HG03066 (cell line): ENCODE data around the gene USP21.

Experiments
- ATAC-seq: cut with Tn5 transposase; IDR thresholded peaks from one replicate; pipeline ENCODE4 v1.9.1; 2021; ENCODE audit warnings: low read depth; ENCODE audit not compliant: unreplicated experiment

Gene USP21

DNA sequence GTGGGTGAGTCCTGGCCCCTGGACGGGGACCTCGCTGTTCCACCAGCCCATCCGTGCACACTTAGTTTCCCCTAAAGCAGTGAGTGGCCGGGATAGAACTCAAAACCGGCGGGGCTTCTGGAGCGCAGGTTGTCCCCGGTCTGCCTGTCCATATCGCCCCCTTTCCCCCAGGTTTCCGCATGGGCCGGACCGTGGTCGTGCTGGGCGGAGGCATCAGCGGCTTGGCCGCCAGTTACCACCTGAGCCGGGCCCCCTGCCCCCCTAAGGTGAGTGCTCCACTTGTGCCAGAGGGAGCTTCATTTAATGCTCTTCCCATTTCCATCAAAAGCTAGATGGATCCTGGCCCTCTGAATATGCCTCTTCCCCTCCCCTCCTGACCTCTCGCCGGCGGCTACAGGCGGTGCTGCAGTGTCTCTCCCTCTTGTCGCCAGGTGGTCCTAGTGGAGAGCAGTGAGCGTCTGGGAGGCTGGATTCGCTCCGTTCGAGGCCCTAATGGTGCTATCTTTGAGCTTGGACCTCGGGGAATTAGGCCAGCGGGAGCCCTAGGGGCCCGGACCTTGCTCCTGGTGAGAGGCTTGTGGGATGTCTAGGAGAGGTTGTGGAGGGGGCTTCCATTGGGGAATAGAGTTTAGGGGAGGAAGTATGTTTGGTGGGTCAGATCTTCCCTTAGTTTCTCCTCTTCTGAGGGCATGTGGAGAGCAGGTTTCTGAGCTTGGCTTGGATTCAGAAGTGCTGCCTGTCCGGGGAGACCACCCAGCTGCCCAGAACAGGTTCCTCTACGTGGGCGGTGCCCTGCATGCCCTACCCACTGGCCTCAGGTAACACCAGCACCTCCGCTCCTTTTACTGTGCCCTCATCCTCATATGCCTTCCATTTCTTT lies 7.6 kb downstream of the USP21 start:
- ATAC-seq, result peak; percentile 15

DNA sequence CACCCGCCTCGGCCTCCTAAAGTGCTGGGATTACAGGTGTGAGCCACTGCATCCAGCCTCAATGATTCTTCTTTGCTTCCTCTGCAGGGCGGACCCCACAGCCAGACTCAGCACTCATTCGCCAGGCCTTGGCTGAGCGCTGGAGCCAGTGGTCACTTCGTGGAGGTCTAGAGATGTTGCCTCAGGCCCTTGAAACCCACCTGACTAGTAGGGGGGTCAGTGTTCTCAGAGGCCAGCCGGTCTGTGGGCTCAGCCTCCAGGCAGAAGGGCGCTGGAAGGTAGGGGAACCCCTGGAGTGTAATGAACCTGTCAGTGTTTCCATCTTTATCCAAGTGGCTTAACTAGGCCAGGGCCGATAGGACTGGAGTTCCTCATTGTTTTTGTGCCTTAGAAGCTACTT lies 9.6 kb downstream of the USP21 start:
- no peak for ATAC-seq

- no peak for ATAC-seq
Measured at GRCh38 chr1:161171191-161171590, 11.9 kb downstream of the USP21 start.

- ATAC-seq, result no peak
Measured at GRCh38 chr1:161171696-161172095, 12.4 kb downstream of the USP21 start.

DNA sequence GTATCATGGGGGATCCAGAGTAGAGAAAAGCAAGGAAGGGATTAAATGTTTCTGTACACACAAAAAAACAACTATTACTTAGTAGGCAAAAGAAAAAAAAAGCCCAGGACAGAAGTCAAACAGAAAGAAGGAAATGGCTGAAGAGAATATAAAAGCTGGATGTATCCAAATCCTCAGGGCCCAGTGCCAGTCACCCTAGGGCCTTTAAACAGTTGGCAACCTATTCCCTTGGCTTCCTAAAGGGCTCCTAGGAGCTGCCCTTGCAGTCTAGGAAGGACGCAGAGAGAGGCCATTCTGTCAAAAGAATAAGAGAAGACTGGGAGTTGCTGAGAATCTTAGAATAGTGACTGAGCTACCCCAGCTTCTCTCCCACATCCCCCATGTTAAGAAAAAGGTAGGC lies 13.0 kb downstream of the USP21 start:
- ATAC-seq, result no peak

DNA sequence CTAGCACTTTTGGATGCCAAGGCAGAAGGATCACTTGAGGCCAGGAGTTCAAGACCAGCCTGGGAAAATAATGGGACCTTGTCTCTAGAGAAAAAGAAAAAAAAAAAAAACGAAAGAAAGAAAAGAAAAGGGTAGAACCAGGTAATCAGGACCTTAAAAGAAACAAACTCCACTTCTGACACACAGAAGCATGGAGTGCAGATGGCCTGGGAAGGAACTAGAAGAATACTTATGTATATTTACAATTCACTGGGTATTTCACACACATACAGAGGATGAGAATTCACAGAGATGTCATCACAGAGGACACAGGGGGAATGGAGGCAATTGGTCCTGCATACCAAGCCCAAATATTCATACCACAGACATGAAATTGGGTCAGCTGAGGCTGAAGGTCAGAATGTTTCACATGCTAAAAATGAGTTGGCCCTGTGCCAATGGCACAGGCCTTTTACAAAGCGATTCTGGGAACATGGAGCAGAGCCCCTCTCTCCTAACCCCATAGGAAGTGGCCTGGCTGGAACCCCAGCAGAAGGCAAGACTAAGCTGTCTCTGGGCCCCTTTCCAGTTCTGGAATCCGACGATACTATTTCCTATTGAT lies 13.6 kb downstream of the USP21 start:
- ATAC-seq, result no peak

GRCh38 chr1:161173711-161174110 lies 14.4 kb downstream of the USP21 start:
- ATAC-seq, result no peak

- no peak for ATAC-seq
Measured at GRCh38 chr1:161174911-161175310, 15.6 kb downstream of the USP21 start.

- ATAC-seq, result no peak
Measured at GRCh38 chr1:161175771-161176453, 16.6 kb downstream of the USP21 start.

DNA sequence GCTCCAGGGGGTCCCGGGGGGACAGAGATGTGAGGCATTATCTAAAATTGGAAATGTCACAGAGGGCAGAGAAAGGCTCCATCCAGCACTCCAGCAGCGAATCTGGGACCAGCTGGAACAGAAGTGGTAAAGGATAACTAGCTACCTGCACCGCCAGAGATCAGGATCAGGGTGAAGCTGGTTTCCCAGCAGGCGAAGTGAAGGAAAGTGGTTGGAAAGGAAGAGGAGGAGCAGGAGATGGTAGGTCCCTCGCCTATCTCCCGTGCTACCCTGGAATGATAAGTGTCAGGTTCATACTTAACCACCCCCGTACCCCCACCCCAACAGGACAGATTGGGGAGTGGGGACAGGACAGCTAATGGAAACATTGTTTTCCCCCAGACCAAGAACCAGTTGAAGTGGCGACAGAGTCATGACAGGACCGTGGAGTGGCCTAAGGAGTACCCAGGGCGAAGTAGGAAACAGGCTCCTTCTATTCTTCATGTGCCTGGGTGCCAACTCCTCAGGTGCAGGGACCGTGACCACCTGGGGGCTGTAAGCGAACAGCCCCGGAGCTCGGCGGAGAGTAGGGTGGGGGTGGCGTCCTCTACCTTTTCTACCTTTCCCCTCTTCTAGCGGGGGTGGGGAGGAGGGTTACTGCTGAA lies 17.3 kb downstream of the USP21 start:
- no peak for ATAC-seq

GRCh38 chr1:161177112-161177935 lies 18.0 kb downstream of the USP21 start, which contains the start of gene B4GALT3:
TSS of gene B4GALT3 (minus strand) at chr1:161177507. CDS start at chr1:161176060, 1,447 bp downstream.
- peak; percentile 68 for ATAC-seq

DNA sequence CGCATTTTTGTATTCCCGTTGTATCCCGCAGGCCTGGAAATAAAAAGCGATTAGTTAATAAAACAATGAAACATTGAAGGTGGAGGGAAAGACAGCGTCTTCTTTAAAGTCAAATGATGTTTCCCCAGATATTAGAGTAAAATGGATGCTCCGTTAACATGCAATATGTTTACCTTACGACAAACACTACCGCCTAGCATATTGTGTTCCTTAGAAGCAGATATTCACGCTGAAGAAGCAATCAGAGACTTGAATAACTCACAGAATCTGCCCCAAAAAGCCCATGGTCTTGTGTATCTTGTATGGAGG lies 18.6 kb downstream of the USP21 start:
- no peak for ATAC-seq

DNA sequence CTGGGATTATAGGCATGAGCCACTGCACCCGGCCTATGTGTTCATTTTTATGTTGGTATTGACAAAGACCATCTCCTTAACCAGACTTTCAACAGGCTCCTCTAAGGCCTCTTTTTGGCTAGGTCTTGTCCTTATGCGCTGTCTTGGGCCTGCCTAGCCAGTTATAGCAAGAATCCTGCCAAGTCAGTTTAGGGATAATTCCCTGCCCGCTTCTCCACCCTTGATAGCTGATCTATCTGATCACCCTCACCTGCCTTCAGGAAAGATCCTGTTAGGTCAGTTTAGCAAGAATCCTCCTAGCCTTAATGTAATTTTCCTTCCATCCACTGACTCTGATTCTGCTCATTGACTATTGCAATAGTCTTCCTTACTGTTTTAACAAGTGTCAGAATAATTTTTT lies 20.4 kb downstream of the USP21 start:
- ATAC-seq, result no peak

DNA sequence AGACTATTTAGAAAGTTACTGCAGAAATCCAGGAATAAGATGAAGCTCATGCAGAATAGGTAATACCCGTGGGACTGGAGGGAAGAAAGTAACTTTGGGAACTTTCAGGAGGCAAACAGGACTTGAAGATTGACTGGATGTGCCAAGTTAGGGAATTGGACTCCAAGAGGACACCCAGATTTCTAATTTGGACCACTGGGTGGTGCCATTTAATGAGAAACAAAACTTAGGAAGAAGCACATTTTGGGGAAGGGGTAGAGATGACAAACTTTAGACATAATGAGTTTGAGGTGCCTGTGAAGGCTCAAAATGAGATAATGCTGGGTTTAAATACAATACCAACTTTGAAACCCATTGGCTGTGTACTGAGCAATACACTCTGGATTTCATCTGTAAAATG lies 21.3 kb downstream of the USP21 start:
- ATAC-seq, result no peak

DNA sequence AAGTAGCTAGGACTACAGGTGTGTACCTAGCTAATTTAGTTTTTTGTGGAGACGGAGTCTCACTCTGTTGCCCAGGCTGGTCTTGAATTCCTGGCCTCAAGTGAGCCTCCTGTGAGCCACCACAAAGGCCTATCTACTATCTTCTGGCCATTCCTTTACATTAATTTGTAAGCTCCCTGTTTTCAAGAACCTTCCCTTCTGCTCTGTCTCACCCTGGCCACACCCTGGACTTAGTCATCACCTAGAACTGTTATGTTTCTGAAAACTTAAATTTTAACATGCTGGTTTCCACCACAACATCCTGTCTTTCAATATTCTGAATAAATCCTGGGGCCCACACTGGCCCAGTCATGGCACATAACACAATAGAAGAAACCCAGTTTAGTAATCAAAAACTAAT lies 22.9 kb downstream of the USP21 start:
- peak; percentile 52 for ATAC-seq

DNA sequence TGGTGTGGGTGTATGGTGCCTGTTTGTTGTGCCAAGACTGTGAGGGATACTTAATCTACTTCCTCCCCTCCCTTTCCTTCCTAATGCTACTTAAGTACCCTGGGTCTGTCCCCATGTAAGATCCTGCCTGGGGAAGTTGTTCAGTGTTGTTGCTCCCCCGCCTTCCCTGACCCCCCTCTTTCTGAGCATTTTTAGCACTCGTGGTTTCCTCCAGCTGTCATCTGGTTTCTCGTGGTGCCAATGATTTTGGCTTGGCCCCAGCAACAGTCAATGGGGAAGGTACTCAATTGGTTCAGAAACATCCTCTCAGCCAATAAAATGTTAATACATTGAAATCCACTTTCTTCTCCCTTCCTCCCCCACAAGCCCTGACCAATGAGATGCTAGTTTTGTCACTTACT lies 26.0 kb downstream of the USP21 start:
- ATAC-seq, result peak; percentile 60

GRCh38 chr1:161185732-161186311 lies 26.5 kb downstream of the USP21 start:
- ATAC-seq, result peak; percentile 35

DNA sequence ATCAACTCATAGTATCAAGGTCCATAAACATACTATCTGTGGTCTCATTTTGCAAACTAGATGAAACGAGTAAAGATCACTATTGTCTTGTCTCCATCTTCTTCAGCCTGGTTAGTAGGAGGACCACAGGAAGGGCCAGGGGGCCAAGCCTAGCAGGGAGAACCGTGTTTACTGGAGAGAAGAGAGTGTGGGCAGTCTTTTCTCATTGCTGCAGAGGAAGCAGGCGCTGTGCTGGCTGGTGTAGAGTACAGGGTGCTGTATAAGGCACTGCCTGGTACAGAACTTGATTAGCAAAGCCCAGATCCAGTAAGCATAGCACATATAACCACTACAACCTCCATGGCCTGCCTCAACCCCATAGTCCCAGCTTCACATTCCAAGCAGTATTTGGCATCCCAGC lies 28.0 kb downstream of the USP21 start:
- no peak for ATAC-seq

- ATAC-seq, result no peak
Measured at GRCh38 chr1:161188381-161188780, 29.1 kb downstream of the USP21 start.

DNA sequence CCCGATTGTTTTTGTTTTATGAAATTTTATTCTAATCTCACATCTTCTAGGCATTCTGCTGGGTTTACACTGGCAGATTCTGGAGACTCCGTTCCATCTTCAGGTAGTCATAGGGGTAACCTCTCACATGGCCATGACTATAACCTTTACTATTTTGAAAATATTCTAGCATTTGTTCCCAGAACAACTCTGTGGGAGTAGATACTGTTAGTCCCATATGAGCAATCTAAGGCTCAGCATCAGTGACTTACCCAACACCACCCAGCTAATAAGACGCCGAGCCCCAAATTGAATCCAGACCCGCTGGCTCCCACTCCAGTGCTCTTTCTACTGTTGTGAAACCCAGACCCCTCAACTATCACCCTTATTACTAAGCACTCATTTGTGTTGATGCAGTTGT lies 29.7 kb downstream of the USP21 start:
- ATAC-seq, result no peak
